NOMO-1 treated with dmso at 0.1 percent for 144 hours (cell line): ENCODE results near the gene PRR5.
A peak's percentile ranks its signal among the peaks of the same experiment; 100 is the strongest.
"Not testable (repeated sequence)": the region's sequence is repeated elsewhere in the genome, so short reads cannot be mapped to it uniquely, and the experiment has no call there.

Experiments
- DNase-seq: peaks from one replicate; lab custom pipeline; 2025; ENCODE audit not compliant: unreplicated experiment; lab: John Stamatoyannopoulos, UW

Gene PRR5, protein sequence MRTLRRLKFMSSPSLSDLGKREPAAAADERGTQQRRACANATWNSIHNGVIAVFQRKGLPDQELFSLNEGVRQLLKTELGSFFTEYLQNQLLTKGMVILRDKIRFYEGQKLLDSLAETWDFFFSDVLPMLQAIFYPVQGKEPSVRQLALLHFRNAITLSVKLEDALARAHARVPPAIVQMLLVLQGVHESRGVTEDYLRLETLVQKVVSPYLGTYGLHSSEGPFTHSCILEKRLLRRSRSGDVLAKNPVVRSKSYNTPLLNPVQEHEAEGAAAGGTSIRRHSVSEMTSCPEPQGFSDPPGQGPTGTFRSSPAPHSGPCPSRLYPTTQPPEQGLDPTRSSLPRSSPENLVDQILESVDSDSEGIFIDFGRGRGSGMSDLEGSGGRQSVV

DNA sequence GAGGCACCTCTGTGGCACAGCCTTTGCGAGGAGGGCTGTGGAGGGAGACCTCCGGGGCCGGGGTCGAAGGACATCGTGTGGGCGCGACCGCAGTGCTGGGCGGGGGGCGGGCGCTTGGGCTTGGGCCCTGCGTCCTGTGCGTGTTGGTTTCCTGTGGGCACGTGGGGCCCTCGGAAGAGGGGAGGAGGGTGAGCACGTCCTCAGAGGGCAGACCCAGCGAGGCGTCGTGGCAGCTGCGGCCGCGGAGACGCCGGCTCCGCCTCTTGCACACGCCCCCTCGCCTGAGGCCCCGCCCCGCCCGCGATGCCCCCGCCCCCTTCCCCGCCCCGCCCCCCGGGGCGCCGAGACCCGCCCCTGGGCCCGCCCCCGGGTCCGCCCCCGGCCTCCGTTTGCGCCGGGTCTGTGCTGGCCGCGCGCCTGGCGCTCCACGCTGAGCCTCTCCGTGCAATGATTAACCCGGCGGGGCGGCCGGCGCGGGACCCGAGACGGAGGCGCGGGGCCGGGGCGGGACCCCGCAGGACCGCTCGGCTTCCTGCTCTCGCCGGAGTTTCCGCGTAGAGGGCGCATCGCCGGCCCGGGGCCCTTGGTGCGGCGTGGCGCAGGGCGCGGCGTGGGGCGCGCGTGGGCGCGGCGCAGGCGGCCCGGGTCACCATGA is at the start of gene PRR5:
PRR5 (plus strand) TSS at position 381 of the 655 bp plus-strand sequence; CDS start at position 652, 271 bp downstream.
- DNase-seq = peak; percentile 63

DNA sequence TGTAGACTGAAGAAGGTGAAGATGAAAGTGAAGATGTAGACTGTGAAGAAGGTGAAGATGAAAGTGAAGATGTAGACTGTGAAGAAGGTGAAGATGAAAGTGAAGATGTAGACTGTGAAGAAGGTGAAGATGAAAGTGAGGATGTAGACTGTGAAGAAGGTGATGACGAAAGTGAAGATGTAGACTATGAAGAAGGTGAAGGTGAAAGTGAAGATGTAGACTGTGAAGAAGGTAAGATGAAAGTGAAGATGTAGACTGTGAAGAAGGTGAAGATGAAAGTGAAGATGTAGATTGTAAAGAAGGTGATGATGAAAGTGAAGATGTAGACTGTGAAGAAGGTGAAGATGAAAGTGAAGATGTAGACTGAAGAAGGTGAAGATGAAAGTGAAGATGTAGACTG is 49.1 kb upstream of the PRR5 start:
- not testable (repeated sequence) for DNase-seq

DNA sequence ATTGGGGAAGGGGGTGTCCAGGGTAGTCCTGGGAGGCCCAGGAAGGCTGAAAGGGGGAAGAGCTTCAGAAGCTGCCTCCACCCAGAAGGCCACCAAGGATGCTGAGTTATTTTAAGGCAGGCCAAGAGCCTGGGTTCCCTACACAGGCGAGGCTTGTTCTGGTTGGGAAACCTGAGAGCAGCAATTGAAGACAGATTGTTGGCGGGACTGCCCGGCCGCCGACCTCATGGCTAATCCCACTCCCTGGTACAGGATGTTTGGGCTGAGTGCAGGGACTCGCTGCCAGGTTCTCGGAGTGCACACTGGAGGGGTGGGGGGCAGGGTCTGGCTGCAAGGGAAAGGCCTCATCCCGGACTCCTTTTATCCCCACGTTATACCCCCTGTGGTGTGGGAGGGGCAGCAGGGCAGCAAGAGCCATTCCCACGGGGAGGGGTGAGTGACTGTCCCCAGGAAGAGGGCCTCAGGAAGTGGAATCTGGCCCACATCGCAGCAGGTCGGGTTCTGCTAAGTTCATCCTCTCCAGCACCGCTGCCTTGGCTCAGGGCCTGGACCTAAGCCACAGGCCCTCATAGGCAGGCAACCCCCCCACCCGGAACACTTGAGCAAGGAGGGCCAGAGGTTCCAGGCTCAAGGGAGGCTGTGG is 43.6 kb upstream of the PRR5 start:
- DNase-seq = no peak

DNA sequence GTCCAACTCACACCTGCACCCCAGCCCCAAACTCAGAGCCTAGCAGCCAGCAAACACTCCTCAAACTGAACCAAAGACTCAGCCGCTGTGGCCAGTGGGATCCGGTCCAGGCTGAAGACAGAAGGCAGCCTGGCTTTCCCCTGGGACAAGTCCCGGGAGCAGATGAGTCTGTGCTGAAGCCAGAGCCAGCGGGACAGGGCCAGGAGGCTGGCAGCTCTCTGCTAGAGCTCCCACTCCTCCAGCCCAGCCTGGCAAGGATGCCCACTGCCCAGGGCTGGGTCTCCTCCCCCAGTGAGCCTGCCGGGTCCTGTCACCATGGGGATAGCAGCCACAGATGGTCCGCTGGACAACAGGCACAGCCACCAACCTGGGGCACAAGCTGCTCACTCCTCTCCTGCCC is 42.9 kb upstream of the PRR5 start:
- DNase-seq = no peak

DNA sequence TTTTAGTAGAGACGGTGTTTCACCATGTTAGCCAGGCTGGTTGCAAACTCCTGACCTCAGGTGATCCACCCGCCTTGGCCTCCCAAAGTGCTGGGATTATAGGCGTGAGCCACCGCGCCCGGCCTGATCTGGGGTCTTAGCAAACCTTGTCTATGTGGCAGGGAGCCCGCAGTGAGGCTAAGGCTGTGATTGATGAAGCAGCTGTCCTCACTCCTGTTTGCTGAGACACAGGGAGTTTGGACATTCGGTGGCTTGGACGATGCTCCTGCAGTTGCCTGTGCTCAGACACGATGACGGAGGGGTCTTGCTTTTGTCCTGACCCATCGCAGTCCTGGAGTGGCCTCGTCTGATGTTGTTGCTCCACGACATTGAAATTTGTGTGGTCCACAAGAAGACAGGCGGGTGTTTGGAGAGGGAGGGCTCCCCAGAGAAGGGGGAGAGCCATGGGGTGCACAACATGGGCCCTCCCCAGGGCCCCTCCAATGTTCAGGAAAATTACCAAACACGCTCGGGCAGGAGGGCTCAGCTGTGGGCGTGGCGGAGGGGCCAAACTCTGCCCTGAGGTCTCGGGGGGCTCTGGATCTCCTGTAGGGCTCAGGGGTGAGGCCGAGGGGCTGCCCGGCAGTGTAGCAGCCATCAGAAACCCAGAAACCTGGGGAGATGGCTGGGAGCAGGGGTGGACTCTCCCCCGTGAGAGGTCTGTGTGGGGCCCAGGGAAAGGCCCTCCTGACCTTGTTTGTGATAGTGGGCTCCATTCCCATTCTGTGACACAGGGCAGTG is 41.8 kb upstream of the PRR5 start:
- no peak for DNase-seq

DNA sequence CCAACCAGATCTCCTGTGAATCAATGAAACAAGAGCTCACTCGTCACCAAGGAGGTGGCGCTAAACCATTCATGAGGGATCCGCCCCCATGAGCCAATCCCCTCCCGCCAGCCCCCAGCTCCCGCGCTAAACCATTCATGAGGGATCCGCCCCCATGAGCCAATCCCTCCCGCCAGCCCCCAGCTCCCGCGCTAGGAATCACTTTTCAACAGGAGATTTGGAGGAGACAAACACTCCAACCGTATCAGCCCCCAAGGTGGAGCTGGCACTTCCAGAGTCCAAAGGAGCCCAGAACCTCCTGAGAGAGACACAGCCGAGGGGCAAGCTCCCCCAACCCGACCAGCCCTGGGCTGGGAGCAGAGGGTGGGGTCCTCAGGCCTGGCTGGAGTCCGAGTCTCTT is 40.9 kb upstream of the PRR5 start:
- DNase-seq = no peak

DNA sequence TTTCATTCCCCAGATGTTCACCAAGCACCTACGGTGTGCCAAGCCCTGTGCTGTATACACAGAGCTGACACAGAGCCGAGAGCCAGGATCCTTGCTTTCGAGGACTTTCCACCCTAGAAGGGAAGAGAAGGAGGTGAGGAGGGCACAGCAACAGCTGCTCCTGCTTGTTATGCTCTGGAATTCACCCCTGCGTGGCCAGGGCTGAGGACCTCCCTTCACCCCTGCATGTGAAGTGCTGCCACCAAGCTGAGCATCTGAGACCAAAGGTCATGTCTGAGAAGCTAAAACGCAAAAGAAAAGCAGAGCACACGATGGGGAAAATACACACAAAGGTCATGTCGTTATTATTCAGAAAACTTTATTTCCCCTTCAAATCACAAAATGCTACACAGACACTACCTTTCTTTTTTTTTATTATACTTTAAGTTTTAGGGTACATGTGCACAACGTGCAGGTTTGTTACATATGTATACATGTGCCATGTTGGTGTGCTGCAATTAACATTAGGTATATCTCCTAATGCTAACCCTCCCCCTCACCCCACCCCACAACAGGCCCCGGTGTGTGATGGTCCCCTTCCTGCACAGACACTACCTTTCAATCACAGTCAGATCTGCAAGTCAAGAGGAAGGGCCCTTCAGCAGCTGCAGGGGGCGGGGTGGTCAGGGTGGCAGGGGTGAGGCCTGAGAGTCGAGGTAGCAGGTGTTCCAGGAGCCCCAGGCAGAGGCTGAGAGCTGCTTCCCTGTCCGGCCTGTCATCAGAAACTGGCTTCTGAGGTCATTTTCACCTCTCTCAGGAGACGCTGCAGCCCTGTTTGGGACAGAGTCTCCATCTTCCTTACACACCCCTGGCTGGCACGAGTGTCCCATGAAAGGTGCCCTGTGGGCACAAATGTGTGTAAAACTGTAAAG is 40.1 kb upstream of the PRR5 start:
- no peak for DNase-seq

DNA sequence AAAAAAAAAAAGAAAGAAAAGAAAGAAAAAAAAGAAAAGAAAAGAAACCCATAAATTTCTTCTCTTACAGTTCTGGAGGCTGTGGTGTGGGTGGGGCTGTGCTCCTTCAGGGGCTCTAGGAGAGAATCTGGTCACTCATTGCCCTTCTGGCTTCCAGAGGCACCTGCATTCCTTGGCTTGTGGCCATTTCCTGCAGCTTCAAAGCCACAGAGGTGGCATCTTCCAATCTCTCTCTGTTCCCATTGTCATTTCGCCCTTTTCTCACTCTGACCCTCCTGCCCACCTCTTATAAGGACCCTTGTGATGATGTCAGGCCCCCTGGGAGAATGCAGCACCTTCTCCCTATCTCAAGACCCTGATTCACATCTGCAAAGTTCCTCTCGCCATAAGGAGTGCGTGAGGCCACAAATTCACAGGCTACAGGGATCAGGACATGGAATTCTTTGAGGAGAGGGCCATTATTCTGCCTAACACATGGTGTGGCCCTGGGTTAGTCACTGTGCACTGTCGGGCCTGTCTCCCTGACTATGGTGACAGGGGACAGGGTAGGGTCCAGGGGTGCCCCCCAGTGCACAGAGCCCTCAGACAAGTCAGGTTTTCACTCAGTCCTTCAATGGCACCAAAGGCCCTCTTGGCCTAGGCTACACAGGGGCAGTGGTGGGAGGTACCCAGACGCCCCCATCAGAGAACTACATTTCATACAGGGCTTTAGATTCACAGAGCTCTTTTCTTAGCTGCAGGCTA is 38.6 kb upstream of the PRR5 start:
- DNase-seq = no peak

DNA sequence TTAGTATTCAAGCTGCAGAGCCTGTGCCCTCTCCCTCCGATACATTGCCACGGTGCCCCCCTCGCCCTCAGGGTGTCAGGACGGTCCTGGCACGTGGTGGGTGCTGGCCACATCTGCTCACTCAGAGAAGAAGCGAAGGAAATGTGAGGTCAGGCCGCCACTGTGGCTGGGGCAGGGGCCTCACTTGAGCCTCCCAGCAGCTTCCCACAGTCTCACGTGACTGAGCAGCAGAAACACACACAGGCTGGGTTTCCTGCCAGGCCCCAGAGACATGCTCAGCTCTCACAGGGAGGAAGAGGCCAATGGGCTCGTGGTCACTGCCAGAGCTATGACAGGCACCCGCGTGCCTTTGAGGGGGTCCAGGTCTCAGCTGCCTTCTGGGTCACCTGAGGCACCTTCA is 37.9 kb upstream of the PRR5 start:
- peak; percentile 45 for DNase-seq

DNA sequence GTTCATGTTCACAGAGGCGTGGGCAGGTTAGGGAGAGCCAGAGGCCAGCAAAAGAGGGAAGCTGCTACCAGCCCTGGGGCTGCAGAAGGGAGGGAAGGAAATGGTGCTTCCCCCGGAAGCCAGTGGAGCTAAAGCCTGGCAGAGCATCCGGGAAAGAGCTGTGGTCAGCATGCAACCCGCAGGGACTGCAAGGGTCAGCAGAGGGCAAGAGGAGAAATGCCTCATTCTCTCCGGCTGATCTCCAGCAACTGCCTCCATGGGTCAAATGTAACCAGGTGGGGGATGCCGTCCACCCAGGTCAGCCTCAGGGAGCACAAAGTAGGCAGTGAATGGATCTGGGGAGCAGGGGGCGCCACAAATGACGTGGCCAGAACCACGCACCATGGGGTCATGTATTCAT is 36.9 kb upstream of the PRR5 start:
- DNase-seq = peak; percentile 46

DNA sequence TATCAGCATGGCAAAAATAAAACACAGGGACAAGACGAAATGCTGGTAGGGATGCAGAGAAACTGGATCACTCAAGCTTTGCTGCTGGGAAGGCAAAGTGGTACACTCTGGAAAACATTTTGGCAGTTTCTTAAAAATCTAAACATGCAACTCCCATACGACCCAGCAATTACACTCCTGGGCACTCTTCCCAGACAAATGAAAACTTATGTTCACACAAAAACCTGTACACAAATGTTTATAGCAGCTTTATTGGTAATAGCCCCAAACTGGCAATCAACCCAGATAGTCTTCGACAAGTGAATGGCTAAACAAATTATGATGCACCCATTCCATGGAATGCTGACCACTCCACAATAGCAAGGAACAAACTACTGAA is 35.8 kb upstream of the PRR5 start:
- no peak for DNase-seq

DNA sequence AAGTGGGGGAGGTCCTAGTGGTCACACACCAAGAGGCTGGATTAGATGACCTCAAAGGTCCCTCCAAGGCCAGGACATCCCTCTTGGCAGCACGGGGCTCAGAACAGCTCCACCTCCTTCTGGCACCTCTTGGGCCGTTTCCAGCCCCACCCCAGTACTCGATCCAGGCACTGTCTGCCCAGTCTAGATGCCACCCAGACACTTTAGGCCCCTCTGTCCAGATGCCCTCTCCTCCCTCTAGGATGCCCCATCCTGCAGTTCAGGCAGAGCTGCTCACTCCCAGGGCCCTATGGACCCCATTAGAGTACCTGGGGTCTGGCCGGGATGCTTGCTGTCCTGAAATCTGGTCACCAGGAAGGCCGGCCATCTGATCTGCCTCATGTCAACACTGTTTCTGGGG is 34.7 kb upstream of the PRR5 start:
- DNase-seq = no peak

DNA sequence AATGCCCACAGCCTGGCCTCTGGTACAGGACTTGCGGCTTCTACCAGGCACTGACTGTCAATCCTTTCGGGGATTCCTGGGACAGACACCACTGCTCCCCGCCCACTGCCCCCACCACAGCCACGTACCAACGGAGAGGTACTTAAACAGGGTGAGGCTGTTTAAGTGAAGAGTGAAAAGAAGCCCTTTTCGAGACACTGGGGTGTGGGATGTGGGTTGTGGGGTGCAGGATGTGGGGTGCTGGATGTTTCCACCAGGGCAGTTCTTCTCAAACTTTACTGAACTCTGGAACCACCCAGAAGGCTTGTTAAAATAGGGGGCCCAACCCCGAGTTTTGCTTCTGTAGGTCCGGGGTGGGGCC is 34.2 kb upstream of the PRR5 start:
- no peak for DNase-seq

DNA sequence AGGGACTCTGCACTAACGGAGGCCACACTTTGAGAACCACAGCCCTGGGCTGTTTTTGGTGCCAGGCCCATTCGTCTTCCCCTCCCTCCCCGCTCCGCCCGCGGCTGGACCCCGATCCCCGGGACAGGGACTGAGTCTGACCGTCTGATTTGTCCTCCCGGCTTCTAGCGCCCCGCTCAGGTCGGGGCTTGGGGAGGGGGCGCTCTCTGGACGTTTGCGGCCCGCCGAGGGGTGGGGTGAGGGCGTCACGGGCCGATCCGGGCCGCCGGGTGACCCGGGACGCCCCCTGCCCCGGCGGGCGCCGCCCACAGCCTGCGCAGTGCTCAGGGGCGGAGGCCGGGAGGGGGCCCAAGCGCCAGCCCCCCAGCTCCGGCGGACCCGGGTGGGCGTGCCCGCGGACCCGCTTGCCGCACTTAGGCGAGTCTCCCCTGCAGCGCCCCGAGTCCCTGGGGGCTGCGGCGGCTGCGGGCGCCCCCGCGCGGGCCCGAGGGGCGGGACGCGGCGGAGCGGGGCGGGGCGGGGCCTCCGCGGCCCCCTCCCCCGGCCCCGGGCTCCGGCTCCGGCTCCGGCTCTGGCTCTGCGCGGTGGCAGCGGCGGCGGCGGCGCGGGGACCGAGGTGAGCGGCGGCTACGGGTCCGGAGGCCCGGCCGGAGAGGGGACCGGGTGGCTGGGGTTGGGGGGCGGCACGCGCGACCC is 33.7 kb upstream of the PRR5 start:
- DNase-seq = no peak

DNA sequence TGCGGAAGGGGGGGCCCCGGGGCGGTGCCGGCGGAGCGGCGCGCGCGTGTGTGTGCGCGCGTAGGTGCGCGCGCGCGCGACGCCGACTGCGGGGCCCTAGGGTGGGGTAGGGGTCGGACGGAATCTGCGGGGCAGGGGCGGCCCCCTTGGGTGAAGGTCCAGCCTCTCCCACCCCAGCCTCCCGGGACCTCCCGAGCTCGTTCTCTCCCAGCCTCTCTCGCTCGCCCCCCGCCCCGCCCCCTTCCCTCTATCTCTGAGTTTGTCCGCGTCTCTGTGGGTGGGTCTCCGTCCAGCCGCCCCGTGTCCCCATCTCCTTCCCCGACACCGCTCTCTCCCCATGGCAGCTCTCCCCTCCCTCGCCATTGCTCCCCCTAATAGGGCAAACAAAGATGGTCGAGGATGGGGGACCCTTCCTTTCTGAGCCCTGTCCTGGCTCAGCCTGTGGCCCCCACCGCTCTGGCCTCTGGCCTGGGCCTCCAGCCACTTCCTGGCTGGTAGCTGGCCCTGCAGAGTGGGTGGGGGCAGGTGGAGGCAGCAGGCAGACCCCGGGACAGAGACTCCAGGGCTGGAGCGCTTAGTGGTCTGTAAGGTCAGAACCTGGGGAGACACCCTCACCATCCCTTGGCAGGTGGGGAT is 33.0 kb upstream of the PRR5 start:
- DNase-seq = no peak

DNA sequence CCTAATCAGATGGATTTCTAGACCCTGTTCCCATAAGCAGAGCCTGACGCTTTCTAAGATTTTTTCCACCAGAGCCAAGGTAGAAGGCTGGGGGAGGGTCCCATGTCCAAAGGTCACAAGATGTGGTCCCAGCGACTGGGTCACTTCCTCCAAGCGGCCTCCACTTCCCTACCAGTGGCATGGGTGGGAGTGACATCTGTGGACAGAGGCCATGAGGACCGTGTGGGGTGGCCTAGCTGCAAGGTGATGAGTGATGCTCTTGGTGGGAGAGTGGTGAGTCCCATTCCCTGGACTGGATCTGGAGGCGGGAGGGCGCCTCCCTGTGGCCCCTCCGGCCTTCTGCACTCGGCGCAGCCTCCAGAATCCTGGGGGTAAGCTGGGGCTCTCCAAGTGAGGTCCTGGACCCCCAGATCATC is 32.4 kb upstream of the PRR5 start:
- no peak for DNase-seq

DNA sequence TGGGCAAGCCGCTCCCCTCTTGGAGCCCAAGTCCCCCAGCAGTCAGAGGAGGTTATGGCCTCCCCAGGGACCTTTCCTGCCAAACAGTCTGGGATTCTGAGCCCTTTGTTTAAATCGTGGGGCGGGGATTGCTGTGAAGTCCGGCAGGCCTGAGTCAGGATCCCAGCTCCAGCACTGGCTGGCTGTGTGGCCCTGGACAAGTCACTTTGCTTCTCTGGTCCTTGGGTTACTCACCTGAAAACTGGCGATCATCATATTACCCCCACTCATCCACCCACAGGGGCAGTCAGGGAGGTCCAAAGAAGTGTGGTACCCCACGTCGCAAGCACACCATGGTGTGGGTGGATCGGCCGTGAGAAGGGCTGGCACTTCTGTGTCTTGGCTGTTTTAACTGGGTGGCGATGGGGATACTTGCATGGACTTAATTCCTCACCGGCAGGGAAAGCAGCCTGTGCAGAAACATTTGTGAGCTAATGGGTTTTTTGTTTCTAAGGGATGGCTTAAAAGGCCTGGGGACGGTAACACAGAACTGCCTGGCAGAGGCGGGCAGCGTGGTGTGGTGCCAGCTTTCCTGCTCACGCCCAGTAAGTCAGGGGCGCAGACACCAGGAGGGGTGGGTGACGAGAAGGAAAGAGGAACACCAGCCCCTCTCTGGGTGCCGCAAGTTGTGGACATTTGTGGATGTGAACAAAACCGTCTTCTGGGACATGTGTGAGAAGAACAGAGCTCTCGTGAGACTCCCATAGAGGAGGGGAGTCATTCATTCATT is 31.6 kb upstream of the PRR5 start:
- DNase-seq = no peak

DNA sequence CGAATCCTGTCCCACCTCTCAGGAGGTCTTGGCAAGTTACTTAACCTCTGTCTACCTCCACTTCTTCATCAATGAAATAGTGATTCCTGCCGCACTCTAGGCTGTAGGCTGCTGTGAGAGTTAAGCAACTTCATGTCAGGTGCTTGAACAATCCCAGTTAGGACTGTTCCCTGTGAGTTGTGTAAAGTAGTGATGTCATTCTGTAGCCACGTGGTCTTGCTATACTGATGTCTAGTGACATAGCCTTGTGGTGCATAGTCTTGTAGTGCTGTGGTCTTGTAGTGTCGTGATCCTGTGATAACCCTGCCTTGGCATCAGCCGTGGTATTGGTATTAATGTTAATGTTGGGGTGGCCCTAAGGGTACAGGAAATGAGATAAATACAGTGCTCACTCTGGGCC is 30.3 kb upstream of the PRR5 start:
- DNase-seq = no peak
